ENCODE measurements around the gene EXOC4.

EXOC4 gene

GRCh38 chr7:133675510-133676218 is 422.8 kb downstream of the EXOC4 start:
- no peaks in the 10 kb centered on the region for H3K36me3 ChIP-seq (ENCODE audit: control insufficient read depth, insufficient read depth, low read length, severe bottlenecking)
- no peak for DNase-seq (ENCODE audit: low read depth)

DNA sequence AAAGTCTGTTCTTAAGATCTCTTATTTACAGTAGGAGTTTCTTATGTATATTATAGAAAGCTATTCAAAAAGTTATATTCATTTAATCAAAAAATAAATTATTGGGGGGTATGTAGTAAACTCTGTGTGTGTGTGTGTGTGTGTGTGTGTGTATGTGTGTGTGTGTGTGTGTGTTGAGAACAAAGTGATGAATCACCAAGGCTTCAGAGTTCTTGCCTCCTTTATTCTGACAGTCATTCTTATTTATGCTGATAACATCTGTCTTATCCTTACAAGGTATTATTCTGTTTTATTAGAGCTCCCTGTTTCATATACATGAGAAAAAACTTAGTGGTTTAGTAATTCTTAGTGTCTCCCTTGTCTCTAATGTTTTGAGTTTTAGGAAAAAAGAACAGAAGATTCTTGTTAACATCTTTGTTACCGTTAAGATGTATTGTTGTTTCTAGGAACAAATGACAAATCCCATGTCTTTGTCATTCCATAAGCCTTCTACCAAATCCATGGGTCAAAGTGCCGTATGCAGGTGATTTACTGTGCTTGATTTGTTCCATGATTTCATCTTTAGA is 424.0 kb downstream of the EXOC4 start:
- H3K4me3 ChIP-seq (ENCODE audit: low read length): no peak overlapping the region
- no peak overlapping the region for H3K9ac ChIP-seq (ENCODE audit: low read length)
- no peaks in the 10 kb centered on the region for H3K9me3 ChIP-seq (ENCODE audit: control insufficient read depth, low read length)
- H3K27me3 ChIP-seq (replicated peaks; ENCODE audit: control insufficient read depth, insufficient read depth, low read length): no peaks in the 10 kb centered on the region
- DNase-seq (ENCODE audit: low read depth): no peak
- H3K4me1 ChIP-seq (ENCODE audit: control insufficient read depth, insufficient read depth, low read length): peaks cover 6% of the 10 kb centered on the region
- no peaks in the 10 kb centered on the region for H3K36me3 ChIP-seq (ENCODE audit: control insufficient read depth, insufficient read depth, low read length, severe bottlenecking)

More at GRCh38 chr7:133675510-133676218, 422.8 kb downstream of the EXOC4 start:
- Histone ChIP-seq H3K4me3 (ENCODE audit: low read length) (no peak overlapping the region), H3K9ac (ENCODE audit: low read length) (no peak overlapping the region), H3K9me3 (ENCODE audit: control insufficient read depth, low read length) (no peaks in the 10 kb centered on the region), H3K27me3 (replicated peaks; ENCODE audit: control insufficient read depth, insufficient read depth, low read length) (no peaks in the 10 kb centered on the region), H3K4me1 (ENCODE audit: control insufficient read depth, insufficient read depth, low read length) (peaks cover 6% of the 10 kb centered on the region)

DNA sequence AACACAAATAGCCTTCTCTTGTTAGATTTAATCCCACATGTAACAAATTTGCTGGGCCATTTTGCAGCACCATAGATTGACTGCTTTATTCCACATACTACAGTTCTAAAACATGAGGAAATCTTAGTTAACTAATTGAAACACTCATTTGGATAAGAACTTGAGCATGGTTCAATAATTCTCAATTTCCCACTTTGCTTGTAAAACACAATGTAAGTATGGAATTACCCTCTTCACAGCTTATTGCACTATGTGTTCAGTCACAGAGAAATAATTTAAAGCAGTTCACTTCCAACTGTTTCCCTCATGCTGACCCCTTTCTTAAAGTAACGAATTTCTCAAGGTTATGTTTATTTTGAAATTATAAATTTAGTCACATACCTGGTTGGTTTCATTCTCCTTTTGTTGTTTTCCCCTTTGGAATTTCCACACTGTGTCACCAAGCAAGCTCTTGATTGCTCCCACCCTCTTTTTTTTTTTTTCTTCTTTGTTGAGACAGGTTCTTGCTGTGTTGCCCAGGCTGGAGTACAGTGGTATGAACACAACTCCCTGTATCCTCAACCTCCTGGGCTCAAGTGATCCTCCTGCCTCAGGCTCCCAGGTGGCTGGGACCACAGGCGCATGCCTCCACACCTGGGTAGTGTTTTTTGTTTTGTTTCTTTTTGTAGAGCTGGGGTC is 425.4 kb downstream of the EXOC4 start:
- peaks cover 6% of the 10 kb centered on the region for H3K4me1 ChIP-seq (ENCODE audit: control insufficient read depth, insufficient read depth, low read length)
- H3K27me3 ChIP-seq (replicated peaks; ENCODE audit: control insufficient read depth, insufficient read depth, low read length): no peaks in the 10 kb centered on the region
- DNase-seq (ENCODE audit: low read depth): no peak
- H3K4me3 ChIP-seq (ENCODE audit: low read length): no peak overlapping the region
- H3K9me3 ChIP-seq (ENCODE audit: control insufficient read depth, low read length): no peaks in the 10 kb centered on the region
- no peak overlapping the region for H3K9ac ChIP-seq (ENCODE audit: low read length)
- no peaks in the 10 kb centered on the region for H3K36me3 ChIP-seq (ENCODE audit: control insufficient read depth, insufficient read depth, low read length, severe bottlenecking)

DNA sequence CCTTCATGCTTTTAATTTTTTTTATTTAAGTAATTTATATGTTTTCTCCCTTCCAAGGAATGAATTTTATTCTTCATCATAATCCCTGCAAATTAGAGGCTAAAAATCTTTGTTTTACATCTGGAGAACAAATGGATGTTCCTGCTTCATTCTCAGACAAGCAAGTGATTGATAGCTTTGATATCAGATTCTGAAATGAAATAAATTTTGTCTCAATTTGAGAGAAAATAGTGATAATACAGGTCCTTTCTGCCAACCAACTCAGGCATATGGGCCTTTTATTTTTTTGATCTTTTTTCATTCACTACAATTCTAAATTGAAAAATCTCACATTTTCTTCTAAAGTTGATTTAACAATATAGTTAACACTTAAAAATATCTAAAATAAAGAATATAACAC is 427.1 kb downstream of the EXOC4 start:
- Histone ChIP-seq H3K9ac (ENCODE audit: low read length) (no peak overlapping the region), H3K36me3 (ENCODE audit: control insufficient read depth, insufficient read depth, low read length, severe bottlenecking) (no peaks in the 10 kb centered on the region), H3K4me3 (ENCODE audit: low read length) (no peak overlapping the region), H3K9me3 (ENCODE audit: control insufficient read depth, low read length) (no peaks in the 10 kb centered on the region), H3K4me1 (ENCODE audit: control insufficient read depth, insufficient read depth, low read length) (no peaks in the 10 kb centered on the region), H3K27me3 (replicated peaks; ENCODE audit: control insufficient read depth, insufficient read depth, low read length) (no peaks in the 10 kb centered on the region)
- no peak for DNase-seq (ENCODE audit: low read depth)

GRCh38 chr7:133681529-133681928 is 428.7 kb downstream of the EXOC4 start:
- no peak overlapping the region for H3K4me3 ChIP-seq (ENCODE audit: low read length)
- no peak overlapping the region for H3K9ac ChIP-seq (ENCODE audit: low read length)
- DNase-seq (ENCODE audit: low read depth): no peak
- no peaks in the 10 kb centered on the region for H3K27me3 ChIP-seq (replicated peaks; ENCODE audit: control insufficient read depth, insufficient read depth, low read length)
- no peaks in the 10 kb centered on the region for H3K4me1 ChIP-seq (ENCODE audit: control insufficient read depth, insufficient read depth, low read length)
- H3K36me3 ChIP-seq (ENCODE audit: control insufficient read depth, insufficient read depth, low read length, severe bottlenecking): no peaks in the 10 kb centered on the region
- no peaks in the 10 kb centered on the region for H3K9me3 ChIP-seq (ENCODE audit: control insufficient read depth, low read length)

DNA sequence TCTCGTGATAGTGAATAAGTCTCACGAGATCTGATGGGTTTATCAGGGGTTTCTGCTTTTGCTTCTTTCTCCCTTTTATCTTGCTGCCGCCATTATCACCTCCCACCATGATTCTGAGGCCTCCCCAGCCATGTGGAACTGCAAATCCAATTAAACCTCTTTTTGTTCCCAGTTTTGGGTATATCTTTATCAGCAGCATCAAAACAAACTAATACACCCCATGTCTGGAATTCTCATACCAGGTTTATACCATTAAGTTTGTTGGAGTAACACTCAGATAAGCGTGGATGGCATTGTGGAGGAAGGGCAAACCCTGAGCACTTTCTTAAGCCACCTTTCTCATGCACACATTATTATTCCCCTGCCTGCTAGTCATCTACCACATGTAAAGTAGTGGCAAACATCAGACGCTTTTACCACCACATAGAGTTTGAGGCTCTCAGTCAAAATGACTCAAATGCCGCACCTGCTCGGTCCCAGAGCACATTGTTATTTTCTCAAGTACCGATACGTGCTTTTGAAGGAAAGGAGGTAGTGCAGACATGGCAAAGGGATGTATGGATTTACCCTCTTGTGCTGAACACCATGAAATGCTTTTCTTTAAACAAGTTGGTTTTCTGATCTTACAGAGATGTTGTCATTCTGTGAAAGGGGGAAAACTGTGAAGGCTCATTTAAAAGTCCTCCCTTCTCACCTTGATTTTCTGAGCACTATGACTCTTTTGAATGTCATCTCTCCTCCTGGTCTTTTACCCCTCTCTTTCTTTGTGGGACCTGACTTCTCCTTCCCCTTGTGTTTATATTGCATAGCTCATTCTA is 429.7 kb downstream of the EXOC4 start:
- Histone ChIP-seq H3K9me3 (ENCODE audit: control insufficient read depth, low read length) (no peaks in the 10 kb centered on the region), H3K9ac (ENCODE audit: low read length) (no peak overlapping the region), H3K4me3 (ENCODE audit: low read length) (no peak overlapping the region), H3K4me1 (ENCODE audit: control insufficient read depth, insufficient read depth, low read length) (no peaks in the 10 kb centered on the region), H3K36me3 (ENCODE audit: control insufficient read depth, insufficient read depth, low read length, severe bottlenecking) (no peaks in the 10 kb centered on the region), H3K27me3 (replicated peaks; ENCODE audit: control insufficient read depth, insufficient read depth, low read length) (no peaks in the 10 kb centered on the region)
- DNase-seq (ENCODE audit: low read depth): no peak

DNA sequence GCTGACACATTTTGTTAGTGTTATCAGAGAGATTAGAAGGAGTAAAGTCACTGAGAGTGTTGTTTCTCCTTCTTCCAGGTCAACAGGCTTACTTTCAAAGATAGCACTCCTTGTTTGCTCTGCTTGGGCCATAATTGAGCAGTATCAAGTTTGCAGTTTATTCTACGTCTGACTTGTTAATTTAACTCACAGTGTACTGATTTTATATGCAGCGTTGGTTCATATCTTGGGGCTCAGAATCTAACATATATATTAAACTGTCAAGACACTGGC is 430.2 kb downstream of the EXOC4 start:
- Histone ChIP-seq H3K9ac (ENCODE audit: low read length) (no peak overlapping the region), H3K4me1 (ENCODE audit: control insufficient read depth, insufficient read depth, low read length) (peaks cover 2% of the 10 kb centered on the region), H3K36me3 (ENCODE audit: control insufficient read depth, insufficient read depth, low read length, severe bottlenecking) (no peaks in the 10 kb centered on the region), H3K4me3 (ENCODE audit: low read length) (no peak overlapping the region), H3K9me3 (ENCODE audit: control insufficient read depth, low read length) (no peaks in the 10 kb centered on the region), H3K27me3 (replicated peaks; ENCODE audit: control insufficient read depth, insufficient read depth, low read length) (no peaks in the 10 kb centered on the region)
- no peak for DNase-seq (ENCODE audit: low read depth)

DNA sequence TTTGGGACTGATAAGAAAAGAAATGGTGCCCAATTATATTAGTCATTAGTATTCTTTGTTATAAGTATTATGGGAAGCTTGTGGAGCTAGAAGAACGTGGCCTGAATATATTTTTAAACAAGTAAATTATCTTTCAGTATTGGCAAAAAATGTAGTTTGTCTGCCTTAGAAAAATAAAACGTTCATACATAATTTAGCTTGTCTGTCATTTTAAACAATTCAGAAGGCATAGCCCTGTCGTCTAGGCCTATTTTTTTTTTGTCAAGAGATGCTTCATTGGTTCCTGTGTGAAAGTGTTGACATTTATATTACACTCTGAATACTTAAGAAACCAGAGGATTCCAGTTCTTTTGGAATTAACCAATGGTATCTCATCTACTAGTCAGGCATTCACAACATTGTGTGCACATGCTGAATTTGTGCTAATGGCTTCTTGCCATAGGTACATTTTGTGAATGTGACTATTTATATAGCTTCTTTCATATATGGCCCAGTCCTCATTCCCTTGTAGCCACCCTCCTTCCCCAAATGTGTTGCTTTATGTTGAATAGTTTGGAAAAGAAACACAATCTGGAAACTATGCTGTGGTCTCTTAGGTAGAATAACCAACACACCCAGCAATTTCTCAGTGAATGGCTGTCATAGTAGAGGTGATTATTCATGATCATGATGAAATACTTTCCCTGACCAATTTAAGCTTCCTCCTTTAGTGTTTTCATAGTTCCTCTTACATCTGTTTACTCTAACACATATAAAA is 435.8 kb downstream of the EXOC4 start:
- Histone ChIP-seq H3K4me3 (ENCODE audit: low read length) (no peak overlapping the region), H3K36me3 (ENCODE audit: control insufficient read depth, insufficient read depth, low read length, severe bottlenecking) (no peaks in the 10 kb centered on the region), H3K9me3 (ENCODE audit: control insufficient read depth, low read length) (no peaks in the 10 kb centered on the region), H3K4me1 (ENCODE audit: control insufficient read depth, insufficient read depth, low read length) (peaks cover 42% of the 10 kb centered on the region), H3K9ac (ENCODE audit: low read length) (no peak overlapping the region), H3K27me3 (replicated peaks; ENCODE audit: control insufficient read depth, insufficient read depth, low read length) (no peaks in the 10 kb centered on the region)
- peak; percentile 70 for DNase-seq (ENCODE audit: low read depth)

DNA sequence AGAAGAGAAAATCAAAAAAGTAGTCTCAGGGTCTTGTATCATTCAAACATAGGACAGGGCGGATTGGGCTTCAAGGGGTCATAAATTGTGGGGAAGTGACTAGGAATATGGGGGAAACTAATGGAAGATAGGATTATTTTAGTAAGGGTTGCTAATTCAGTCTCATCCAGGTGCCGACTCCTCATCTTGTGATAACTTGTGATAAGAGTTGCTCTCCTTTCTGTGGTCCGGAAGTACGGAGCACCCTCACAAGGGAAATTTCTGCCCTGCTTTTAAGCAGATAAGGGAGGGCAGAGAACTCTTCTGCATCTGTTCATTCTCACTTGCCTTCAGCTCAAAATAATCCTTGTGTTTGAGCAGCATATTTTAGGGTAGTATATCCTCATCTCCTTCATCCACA is 437.9 kb downstream of the EXOC4 start:
- no peak for DNase-seq (ENCODE audit: low read depth)
- H3K4me1 ChIP-seq (ENCODE audit: control insufficient read depth, insufficient read depth, low read length): peaks cover 58% of the 10 kb centered on the region
- no peaks in the 10 kb centered on the region for H3K9me3 ChIP-seq (ENCODE audit: control insufficient read depth, low read length)
- H3K36me3 ChIP-seq (ENCODE audit: control insufficient read depth, insufficient read depth, low read length, severe bottlenecking): no peaks in the 10 kb centered on the region
- H3K9ac ChIP-seq (ENCODE audit: low read length): no peak overlapping the region
- no peak overlapping the region for H3K4me3 ChIP-seq (ENCODE audit: low read length)
- H3K27me3 ChIP-seq (replicated peaks; ENCODE audit: control insufficient read depth, insufficient read depth, low read length): no peaks in the 10 kb centered on the region

GRCh38 chr7:133691727-133692610 is 439.1 kb downstream of the EXOC4 start:
- Histone ChIP-seq H3K9me3 (ENCODE audit: control insufficient read depth, low read length) (no peaks in the 10 kb centered on the region), H3K27me3 (replicated peaks; ENCODE audit: control insufficient read depth, insufficient read depth, low read length) (no peaks in the 10 kb centered on the region), H3K4me3 (ENCODE audit: low read length) (peak overlapping the region; percentile 58), H3K36me3 (ENCODE audit: control insufficient read depth, insufficient read depth, low read length, severe bottlenecking) (no peaks in the 10 kb centered on the region), H3K4me1 (ENCODE audit: control insufficient read depth, insufficient read depth, low read length) (peaks cover 63% of the 10 kb centered on the region), H3K9ac (ENCODE audit: low read length) (peak overlapping the region; percentile 57)
- DNase-seq (ENCODE audit: low read depth): peak; percentile 67

Measured in adipocyte (in vitro differentiated cells).